NB4 (cell line): ENCODE data around the gene CASP10.

Experiments
- POLR2A ChIP-seq: IDR thresholded peaks from 2 replicates; pipeline ENCODE4 v1.6.1; 2011; ENCODE audit warnings: mild to moderate bottlenecking; ENCODE audit not compliant: insufficient read length; ENCODE audit errors: extremely low read depth
- TF ChIP-seq, protein P1 (sequence below): IDR thresholded peaks from one replicate; pipeline ENCODE4 v1.5.1; 2012; ENCODE audit warnings: low read depth, low read length

- TF ChIP-seq, protein P1, sequence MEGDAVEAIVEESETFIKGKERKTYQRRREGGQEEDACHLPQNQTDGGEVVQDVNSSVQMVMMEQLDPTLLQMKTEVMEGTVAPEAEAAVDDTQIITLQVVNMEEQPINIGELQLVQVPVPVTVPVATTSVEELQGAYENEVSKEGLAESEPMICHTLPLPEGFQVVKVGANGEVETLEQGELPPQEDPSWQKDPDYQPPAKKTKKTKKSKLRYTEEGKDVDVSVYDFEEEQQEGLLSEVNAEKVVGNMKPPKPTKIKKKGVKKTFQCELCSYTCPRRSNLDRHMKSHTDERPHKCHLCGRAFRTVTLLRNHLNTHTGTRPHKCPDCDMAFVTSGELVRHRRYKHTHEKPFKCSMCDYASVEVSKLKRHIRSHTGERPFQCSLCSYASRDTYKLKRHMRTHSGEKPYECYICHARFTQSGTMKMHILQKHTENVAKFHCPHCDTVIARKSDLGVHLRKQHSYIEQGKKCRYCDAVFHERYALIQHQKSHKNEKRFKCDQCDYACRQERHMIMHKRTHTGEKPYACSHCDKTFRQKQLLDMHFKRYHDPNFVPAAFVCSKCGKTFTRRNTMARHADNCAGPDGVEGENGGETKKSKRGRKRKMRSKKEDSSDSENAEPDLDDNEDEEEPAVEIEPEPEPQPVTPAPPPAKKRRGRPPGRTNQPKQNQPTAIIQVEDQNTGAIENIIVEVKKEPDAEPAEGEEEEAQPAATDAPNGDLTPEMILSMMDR = no peak
- no peak for TF ChIP-seq POLR2A
These were observed 405 bp downstream of the CASP10 start for GRCh38 chr2:201183365-201183727.
